GM06990 (cell line): ENCODE results near the gene CCDC61.

Source experiments
- DNase-seq: peaks from one replicate; pipeline ENCODE4 v3.0.0-alpha.2; 2011; ENCODE audit not compliant: insufficient read length; ENCODE audit errors: extremely low read depth
- H3K27me3 ChIP-seq: replicated peaks from 2 replicates; pipeline ENCODE4 v1.6.0; 2011; ENCODE audit warnings: low read length; ENCODE audit not compliant: control insufficient read depth, insufficient read depth
- H3K36me3 ChIP-seq: 2 replicates; pipeline ENCODE4 v1.5.1; 2011; ENCODE audit warnings: low read length; ENCODE audit not compliant: control insufficient read depth, insufficient read depth
- H3K4me3 ChIP-seq: replicated peaks from 2 replicates; pipeline ENCODE4 v1.5.1; 2011; ENCODE audit warnings: low read depth, mild to moderate bottlenecking, control low read depth, low read length
- CTCF ChIP-seq: IDR thresholded peaks from 2 replicates; pipeline ENCODE4 v1.5.1; 2011; ENCODE audit warnings: low read length, control low read depth, mild to moderate bottlenecking, inconsistent platforms; ENCODE audit not compliant: insufficient read depth, poor library complexity, severe bottlenecking

The CCDC61 gene

GRCh38 chr19:45971260-45971902 lies 23.9 kb upstream of the CCDC61 start:
- Histone ChIP-seq H3K27me3 (peaks cover 4% of the 10 kb centered on the region), H3K36me3 (no peaks in the 10 kb centered on the region), H3K4me3 (no peak overlapping the region)
- DNase-seq, result no peak
- no peak for TF ChIP-seq CTCF

- no peak for TF ChIP-seq CTCF
- H3K27me3 ChIP-seq, result peaks cover 4% of the 10 kb centered on the region
- DNase-seq, result no peak
- H3K36me3 ChIP-seq, result no peaks in the 10 kb centered on the region
- no peak overlapping the region for H3K4me3 ChIP-seq
Measured at GRCh38 chr19:45972081-45972946, 23.0 kb upstream of the CCDC61 start.

- TF ChIP-seq CTCF, result no peak
- DNase-seq, result no peak
- no peaks in the 10 kb centered on the region for H3K36me3 ChIP-seq
Measured at GRCh38 chr19:45972947-45973540, 22.2 kb upstream of the CCDC61 start.

DNA sequence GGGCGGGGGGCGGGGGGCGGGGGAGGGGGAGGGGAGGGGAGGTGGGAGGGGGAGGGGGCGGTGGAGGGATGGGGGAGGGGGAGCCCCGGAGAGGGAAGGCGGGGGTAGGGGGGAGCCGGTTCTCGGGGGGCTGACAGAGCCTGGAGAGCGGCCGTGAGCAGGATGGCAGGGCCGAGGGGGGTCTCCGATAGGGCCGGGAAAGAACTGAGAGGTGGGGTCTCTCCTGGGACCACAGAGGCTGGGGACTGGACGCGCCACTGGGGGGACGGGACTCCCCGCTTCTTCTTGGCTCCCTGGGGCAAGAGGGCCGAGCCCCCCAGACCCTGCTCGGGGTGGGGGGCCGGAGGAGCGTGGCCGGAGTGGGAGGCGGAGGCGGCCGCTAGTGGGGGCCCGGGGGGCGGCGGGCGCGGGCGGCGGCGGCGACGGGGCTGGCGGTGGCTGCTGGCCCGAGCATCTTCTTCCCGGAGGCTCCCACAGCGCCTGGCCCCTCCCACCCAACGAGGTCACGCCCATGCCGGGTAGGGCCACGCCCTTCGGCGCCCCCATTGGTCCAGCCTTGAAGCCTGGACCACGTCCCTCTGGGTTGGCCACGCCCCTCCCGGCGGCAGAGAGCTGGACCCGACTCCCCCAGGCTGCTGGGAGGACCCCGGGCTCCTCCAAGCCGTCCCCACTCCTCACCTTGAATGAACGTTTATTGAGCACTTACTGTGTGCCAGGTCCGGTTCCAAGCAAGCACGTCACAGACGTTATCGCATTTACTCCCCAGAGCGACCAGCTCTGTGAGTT lies 21.5 kb upstream of the CCDC61 start, which contains the start of gene NOVA2:
Gene NOVA2, minus strand, starts transcription at position 313 of the 786 bp plus-strand sequence. CDS start 514 bp downstream, outside the sequence.
- Histone ChIP-seq H3K36me3 (no peaks in the 10 kb centered on the region), H3K4me3 (no peak within 1 kb of the TSS), H3K27me3 (peaks cover 4% of the 10 kb centered on the region; the same call in 1 of the 2 replicates)
- DNase-seq, result peak; percentile 67
- TF ChIP-seq CTCF, result no peak

More at GRCh38 chr19:45972947-45973540, 22.2 kb upstream of the CCDC61 start:
- H3K27me3 ChIP-seq, result peaks cover 4% of the 10 kb centered on the region; the same call in 1 of the 2 replicates
- no peak overlapping the region for H3K4me3 ChIP-seq

DNA sequence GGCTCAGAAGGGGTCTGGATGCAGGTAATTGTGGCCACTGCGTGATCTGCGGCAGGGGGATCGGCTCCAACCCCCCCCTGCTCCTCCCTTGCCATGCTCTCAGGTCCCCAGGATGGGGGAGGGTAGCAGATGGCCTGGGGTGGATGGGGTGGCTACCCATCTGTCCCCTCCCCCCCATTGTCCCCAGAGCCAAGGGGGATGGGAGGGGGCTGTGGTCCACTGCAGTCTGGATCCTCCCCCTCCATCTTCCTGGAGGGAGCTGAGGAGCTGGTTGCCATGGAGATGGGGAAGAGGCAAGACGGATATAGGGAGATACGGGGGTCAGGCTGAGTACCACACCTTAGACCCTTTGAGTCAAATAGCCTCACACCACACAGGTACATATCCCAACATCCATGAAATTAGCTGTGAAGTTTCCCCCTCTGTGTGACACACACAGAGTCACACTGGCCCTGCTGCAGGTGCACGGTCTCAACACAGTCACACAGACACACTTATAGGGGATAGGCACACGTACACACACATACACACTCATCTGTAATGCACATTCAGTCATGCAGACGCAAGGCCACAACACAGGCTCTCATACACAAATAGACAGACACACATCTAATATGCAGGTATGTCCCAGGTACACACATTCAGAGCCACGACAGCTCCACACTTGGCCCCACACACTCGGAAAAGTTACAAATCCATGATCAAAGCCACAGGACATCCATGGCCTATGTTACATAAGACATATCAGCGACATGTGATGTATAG lies 19.8 kb upstream of the CCDC61 start:
- H3K27me3 ChIP-seq, result peaks cover 4% of the 10 kb centered on the region; the same call in 1 of the 2 replicates
- TF ChIP-seq CTCF, result no peak
- H3K36me3 ChIP-seq, result no peaks in the 10 kb centered on the region
- no peak overlapping the region for H3K4me3 ChIP-seq
- DNase-seq, result no peak
